SK-N-MC (cell line): ENCODE results near the gene COQ8A.

ENCODE experiments used
- EZH2 ChIP-seq: fragments of 200-600 bp; sonication (generic); IDR thresholded peaks from one replicate; pipeline ENCODE4 v1.6.1; 2017; ENCODE audit warnings: antibody characterized with exemption
- FOXP2 ChIP-seq: optimal IDR thresholded peaks from 2 replicates; pipeline ENCODE3; 2011; ENCODE audit warnings: mild to moderate bottlenecking, moderate library complexity; ENCODE audit not compliant: insufficient read depth; ENCODE audit errors: extremely low read length, control extremely low read depth
- POLR2AphosphoS5 ChIP-seq: IDR thresholded peaks from 2 replicates; pipeline ENCODE4 v1.6.1; 2012; ENCODE audit warnings: mild to moderate bottlenecking, low read depth, low read length, borderline replicate concordance

- TF ChIP-seq POLR2AphosphoS5 (no peak), EZH2 (no peak), FOXP2 (no peak)
These were observed 5.4 kb upstream of the COQ8A start for GRCh38 chr1:226934483-226935237.
